Neural progenitor cell (in vitro differentiated cells): Measurements from ENCODE around the gene NAPEPLD. TPM values are rescaled to one million over a fixed set of nuclear protein-coding genes. Genes with fewer than 3 reads are reported as not detected.
"Not testable (repeated sequence)": the region's sequence is repeated elsewhere in the genome, so short reads cannot be mapped to it uniquely, and the experiment has no call there.

ENCODE experiments used
- DNase-seq: peaks from one replicate; pipeline ENCODE4 v3.0.0-alpha.2; 2016; ENCODE audit warnings: low spot score
- H2AFZ ChIP-seq: fragments of 200-600 bp; sonication (generic); replicated peaks from 2 replicates; pipeline ENCODE4 v1.6.1; 2016; ENCODE audit warnings: antibody characterized with exemption
- H3F3A ChIP-seq: fragments of 200-600 bp; sonication (generic); 2 replicates; pipeline ENCODE4 v1.6.1; 2016; ENCODE audit warnings: antibody characterized with exemption, low read depth
- H3K27ac ChIP-seq: fragments of 200-600 bp; sonication (generic); 2 replicates; pipeline ENCODE4 v1.5.1; 2016; ENCODE audit warnings: mild to moderate bottlenecking
- H3K27me3 ChIP-seq: fragments of 200-600 bp; sonication (generic); 2 replicates; pipeline ENCODE4 v1.6.1; 2016; ENCODE audit warnings: mild to moderate bottlenecking, moderate library complexity
- H3K36me3 ChIP-seq: fragments of 200-600 bp; sonication (generic); 2 replicates; pipeline ENCODE4 v1.5.1; 2016
- H3K4me1 ChIP-seq: fragments of 200-600 bp; sonication (generic); 2 replicates; pipeline ENCODE4 v1.6.1; 2016; ENCODE audit warnings: mixed run types
- H3K4me2 ChIP-seq: fragments of 200-600 bp; sonication (generic); 2 replicates; pipeline ENCODE4 v1.6.1; 2016
- H3K4me3 ChIP-seq: fragments of 200-600 bp; sonication (generic); 2 replicates; pipeline ENCODE4 v1.5.1; 2016
- H3K79me2 ChIP-seq: fragments of 200-600 bp; sonication (generic); 2 replicates; pipeline ENCODE4 v1.6.1; 2016; ENCODE audit warnings: low read depth
- H3K9ac ChIP-seq: fragments of 200-600 bp; sonication (generic); 2 replicates; pipeline ENCODE4 v1.6.1; 2016
- H3K9me3 ChIP-seq: fragments of 200-600 bp; sonication (generic); 2 replicates; pipeline ENCODE4 v1.5.1; 2016; ENCODE audit warnings: low read depth
- H4K20me1 ChIP-seq: fragments of 200-600 bp; sonication (generic); 2 replicates; pipeline ENCODE4 v1.6.1; 2016; ENCODE audit warnings: low read depth
- H3K27ac Mint-ChIP-seq: 3 replicates; pipeline ENCODE4 v1.8.0; 2021; ENCODE audit warnings: mixed read lengths
- H3K27me3 Mint-ChIP-seq: 2 replicates; pipeline ENCODE4 v1.8.0; 2022; ENCODE audit warnings: low read depth, mild to moderate bottlenecking, inconsistent platforms, moderate library complexity, mixed read lengths; ENCODE audit not compliant: insufficient read depth
- H3K36me3 Mint-ChIP-seq: 3 replicates; pipeline ENCODE4 v1.8.0; 2021; ENCODE audit warnings: mixed read lengths
- H3K4me1 Mint-ChIP-seq: 3 replicates; pipeline ENCODE4 v1.8.0; 2021; ENCODE audit warnings: mixed read lengths
- H3K4me3 Mint-ChIP-seq: 3 replicates; pipeline ENCODE4 v1.8.0; 2021; ENCODE audit warnings: mild to moderate bottlenecking, moderate library complexity, mixed read lengths
- H3K9me3 Mint-ChIP-seq: 3 replicates; pipeline ENCODE4 v1.8.0; 2020; ENCODE audit warnings: mixed read lengths
- CTCF ChIP-seq: fragments of 200-600 bp; sonication (generic); IDR thresholded peaks from 2 replicates; pipeline ENCODE4 v1.5.1; 2017; ENCODE audit warnings: antibody characterized with exemption, mild to moderate bottlenecking
- EZH2 ChIP-seq: fragments of 200-600 bp; sonication (generic); IDR thresholded peaks from 2 replicates; pipeline ENCODE4 v1.6.1; 2017; ENCODE audit warnings: antibody characterized with exemption, mild to moderate bottlenecking, moderate library complexity
- EZH2phosphoT487 ChIP-seq: fragments of 200-600 bp; sonication (generic); IDR thresholded peaks from 2 replicates; pipeline ENCODE4 v1.6.1; 2017; ENCODE audit warnings: antibody characterized with exemption
- total RNA-seq: library from RNA; depleted of rRNA; stranded (reverse); fragments of >200 nt; gene quantifications from 2 replicates; pipeline ENCODE4 v1.2.3, GENCODE V29; 2015; ENCODE audit warnings: low replicate concordance

NAPEPLD gene
- total RNA-seq, 1 donor from 2014 or later = 13.3 TPM

GRCh38 chr7:103149808-103150180 is 895 bp upstream of the NAPEPLD start:
- H3K36me3 ChIP-seq = no peaks in the 10 kb centered on the region
- no peak overlapping the region for H3K9ac ChIP-seq
- H3K4me3 ChIP-seq = no peak overlapping the region
- H3K4me1 ChIP-seq = peaks cover 27% of the 10 kb centered on the region
- Mint-ChIP-seq H3K36me3 (peaks cover 2% of the 10 kb centered on the region), H3K4me1 (peaks cover 36% of the 10 kb centered on the region), H3K27me3 (no peaks in the 10 kb centered on the region), H3K27ac (peak overlapping the region; percentile 98), H3K9me3 (peaks cover 7% of the 10 kb centered on the region), H3K4me3 (peak overlapping the region; percentile 88)
- no peaks in the 10 kb centered on the region for H3K9me3 ChIP-seq
- peaks cover 38% of the 10 kb centered on the region for H3K79me2 ChIP-seq
- no peak overlapping the region for H3K27ac ChIP-seq
- H4K20me1 ChIP-seq = no peaks in the 10 kb centered on the region
- H3K27me3 ChIP-seq = no peaks in the 10 kb centered on the region
- TF ChIP-seq EZH2phosphoT487 (no peak), EZH2 (no peak), CTCF (no peak)
- H2AFZ ChIP-seq = peak overlapping the region; percentile 65
- H3K4me2 ChIP-seq = peak overlapping the region; percentile 98
- DNase-seq = no peak
- H3F3A ChIP-seq = peaks cover 10% of the 10 kb centered on the region

GRCh38 chr7:103148131-103148993 is 537 bp downstream of the NAPEPLD start:
- no peaks in the 10 kb centered on the region for H4K20me1 ChIP-seq
- peaks cover 36% of the 10 kb centered on the region for H3K4me1 Mint-ChIP-seq
- H3K4me2 ChIP-seq = peak overlapping the region; percentile 98
- peak overlapping the region; percentile 100 for H3K27ac Mint-ChIP-seq
- peaks cover 7% of the 10 kb centered on the region for H3K9me3 Mint-ChIP-seq
- H3K79me2 ChIP-seq = peaks cover 52% of the 10 kb centered on the region
- peak overlapping the region; percentile 92 for H3K4me3 Mint-ChIP-seq
- TF ChIP-seq CTCF (no peak), EZH2 (no peak), EZH2phosphoT487 (no peak)
- H3K27me3 Mint-ChIP-seq = no peaks in the 10 kb centered on the region
- peak overlapping the region; percentile 87 for H3K27ac ChIP-seq
- peak overlapping the region; percentile 44 for H3K9ac ChIP-seq
- H3K27me3 ChIP-seq = no peaks in the 10 kb centered on the region
- DNase-seq = no peak
- H3K4me3 ChIP-seq = peak overlapping the region; percentile 73
- peaks cover 20% of the 10 kb centered on the region for H3K4me1 ChIP-seq
- H2AFZ ChIP-seq = peak overlapping the region; percentile 65
- peaks cover 10% of the 10 kb centered on the region for H3F3A ChIP-seq
- H3K36me3 ChIP-seq = no peaks in the 10 kb centered on the region
- H3K36me3 Mint-ChIP-seq = peaks cover 3% of the 10 kb centered on the region
- no peaks in the 10 kb centered on the region for H3K9me3 ChIP-seq

GRCh38 chr7:103144754-103145153 is 4.1 kb downstream of the NAPEPLD start:
- H3K27ac ChIP-seq, H3K27me3 Mint-ChIP-seq, H3K27ac Mint-ChIP-seq, H3K27me3 ChIP-seq, H2AFZ ChIP-seq, H3K36me3 ChIP-seq, H3K9ac ChIP-seq, H3K4me3 Mint-ChIP-seq, H3K4me2 ChIP-seq, H4K20me1 ChIP-seq, H3F3A ChIP-seq, DNase-seq, H3K9me3 ChIP-seq, H3K4me3 ChIP-seq: not testable (repeated sequence)
- Mint-ChIP-seq H3K9me3 (peaks cover 17% of the 10 kb centered on the region), H3K36me3 (peaks cover 17% of the 10 kb centered on the region), H3K4me1 (peaks cover 26% of the 10 kb centered on the region)
- Histone ChIP-seq H3K4me1 (peaks cover 23% of the 10 kb centered on the region), H3K79me2 (peaks cover 60% of the 10 kb centered on the region)

- H3K4me3 ChIP-seq = no peak overlapping the region
- no peaks in the 10 kb centered on the region for H3K36me3 ChIP-seq
- TF ChIP-seq EZH2 = no peak
- TF ChIP-seq CTCF = no peak
- TF ChIP-seq EZH2phosphoT487 = no peak
- H3K9me3 ChIP-seq = no peaks in the 10 kb centered on the region
- peaks cover 23% of the 10 kb centered on the region for H3K4me1 ChIP-seq
- Mint-ChIP-seq H3K36me3 (peaks cover 17% of the 10 kb centered on the region), H3K27me3 (no peaks in the 10 kb centered on the region), H3K4me3 (no peak overlapping the region), H3K27ac (no peak overlapping the region), H3K9me3 (peaks cover 15% of the 10 kb centered on the region), H3K4me1 (peaks cover 23% of the 10 kb centered on the region)
- no peak overlapping the region for H3K4me2 ChIP-seq
- no peak overlapping the region for H2AFZ ChIP-seq
- H4K20me1 ChIP-seq = no peaks in the 10 kb centered on the region
- no peak overlapping the region for H3K27ac ChIP-seq
- no peaks in the 10 kb centered on the region for H3F3A ChIP-seq
- H3K9ac ChIP-seq = no peak overlapping the region
- peaks cover 60% of the 10 kb centered on the region for H3K79me2 ChIP-seq
- no peak for DNase-seq
- H3K27me3 ChIP-seq = no peaks in the 10 kb centered on the region
Observed at GRCh38 chr7:103143868-103144267, 5.0 kb downstream of the NAPEPLD start.
